Activated naive CD8-positive, alpha-beta T cell treated with anti-CD3 and anti-CD28 coated beads for 36 hours (primary cell): ENCODE results near the gene POLR3E. TPM values are rescaled to one million over a fixed set of nuclear protein-coding genes. Genes with fewer than 3 reads are reported as not detected.

ENCODE experiments used
- DNase-seq: peaks from one replicate; pipeline ENCODE4 v3.0.0; 2021
- H3K27ac Mint-ChIP-seq: one replicate; pipeline ENCODE4 v1.8.0; 2022; ENCODE audit warnings: mild to moderate bottlenecking, moderate library complexity, mixed read lengths
- H3K27me3 Mint-ChIP-seq: one replicate; pipeline ENCODE4 v1.8.0; 2022; ENCODE audit warnings: mild to moderate bottlenecking, mixed read lengths
- H3K36me3 Mint-ChIP-seq: one replicate; pipeline ENCODE4 v1.8.0; 2021; ENCODE audit warnings: mild to moderate bottlenecking, mixed read lengths
- H3K4me1 Mint-ChIP-seq: one replicate; pipeline ENCODE4 v1.8.0; 2021; ENCODE audit warnings: mixed read lengths
- H3K4me3 Mint-ChIP-seq: one replicate; pipeline ENCODE4 v1.8.0; 2022; ENCODE audit warnings: mild to moderate bottlenecking, moderate library complexity, mixed read lengths
- H3K9me3 Mint-ChIP-seq: one replicate; pipeline ENCODE4 v1.8.0; 2022; ENCODE audit warnings: mixed read lengths
- total RNA-seq, 2 experiments: library from RNA; stranded (reverse); gene quantifications; one replicate each; pipeline ENCODE4 v1.2.3, GENCODE V29; 2021

The POLR3E gene
- total RNA-seq, 2 experiments from 2014 or later: 94.3 to 95.8 TPM

GRCh38 chr16:22318690-22319358 lies 21.6 kb downstream of the POLR3E start:
- Mint-ChIP-seq H3K27me3 (no peaks in the 10 kb centered on the region), H3K4me1 (peaks cover 7% of the 10 kb centered on the region), H3K27ac (peak overlapping the region; percentile 42), H3K4me3 (no peak overlapping the region), H3K9me3 (no peaks in the 10 kb centered on the region), H3K36me3 (peaks cover 15% of the 10 kb centered on the region)
- DNase-seq: peak; percentile 60

GRCh38 chr16:22320572-22321339 lies 23.5 kb downstream of the POLR3E start:
- no peak for DNase-seq
- no peaks in the 10 kb centered on the region for H3K27me3 Mint-ChIP-seq
- peaks cover 15% of the 10 kb centered on the region for H3K36me3 Mint-ChIP-seq
- peak overlapping the region; percentile 52 for H3K27ac Mint-ChIP-seq
- no peaks in the 10 kb centered on the region for H3K9me3 Mint-ChIP-seq
- H3K4me3 Mint-ChIP-seq: no peak overlapping the region
- peaks cover 7% of the 10 kb centered on the region for H3K4me1 Mint-ChIP-seq

- no peaks in the 10 kb centered on the region for H3K9me3 Mint-ChIP-seq
- H3K27me3 Mint-ChIP-seq: no peaks in the 10 kb centered on the region
- H3K4me1 Mint-ChIP-seq: peaks cover 7% of the 10 kb centered on the region
- peaks cover 14% of the 10 kb centered on the region for H3K36me3 Mint-ChIP-seq
- DNase-seq: peak; percentile 63
- no peak overlapping the region for H3K4me3 Mint-ChIP-seq
- peak overlapping the region; percentile 52 for H3K27ac Mint-ChIP-seq
These were observed 24.3 kb downstream of the POLR3E start for GRCh38 chr16:22321340-22322001.

- Mint-ChIP-seq H3K27ac (no peak overlapping the region), H3K9me3 (no peaks in the 10 kb centered on the region), H3K4me1 (peaks cover 7% of the 10 kb centered on the region), H3K27me3 (no peaks in the 10 kb centered on the region), H3K4me3 (no peak overlapping the region), H3K36me3 (peaks cover 17% of the 10 kb centered on the region)
- no peak for DNase-seq
These were observed 24.8 kb downstream of the POLR3E start for GRCh38 chr16:22322021-22322471.

- H3K4me3 Mint-ChIP-seq: no peak overlapping the region
- H3K9me3 Mint-ChIP-seq: no peaks in the 10 kb centered on the region
- H3K27me3 Mint-ChIP-seq: no peaks in the 10 kb centered on the region
- H3K36me3 Mint-ChIP-seq: peaks cover 14% of the 10 kb centered on the region
- peaks cover 7% of the 10 kb centered on the region for H3K4me1 Mint-ChIP-seq
- no peak for DNase-seq
- H3K27ac Mint-ChIP-seq: no peak overlapping the region
These were observed 25.5 kb downstream of the POLR3E start for GRCh38 chr16:22322741-22323140.

- H3K27me3 Mint-ChIP-seq: no peaks in the 10 kb centered on the region
- peaks cover 19% of the 10 kb centered on the region for H3K36me3 Mint-ChIP-seq
- DNase-seq: no peak
- no peak overlapping the region for H3K27ac Mint-ChIP-seq
- peaks cover 7% of the 10 kb centered on the region for H3K4me1 Mint-ChIP-seq
- H3K9me3 Mint-ChIP-seq: no peaks in the 10 kb centered on the region
- H3K4me3 Mint-ChIP-seq: no peak overlapping the region
These were observed 26.2 kb downstream of the POLR3E start for GRCh38 chr16:22323173-22323958.

- Mint-ChIP-seq H3K4me1 (peaks cover 7% of the 10 kb centered on the region), H3K27me3 (no peaks in the 10 kb centered on the region), H3K4me3 (no peak overlapping the region), H3K27ac (no peak overlapping the region), H3K36me3 (peaks cover 20% of the 10 kb centered on the region), H3K9me3 (no peaks in the 10 kb centered on the region)
- no peak for DNase-seq
These were observed 27.0 kb downstream of the POLR3E start for GRCh38 chr16:22323959-22324786.

- no peak for DNase-seq
- Mint-ChIP-seq H3K27me3 (no peaks in the 10 kb centered on the region), H3K4me1 (peaks cover 7% of the 10 kb centered on the region), H3K9me3 (no peaks in the 10 kb centered on the region), H3K27ac (peak overlapping the region; percentile 65), H3K36me3 (peaks cover 24% of the 10 kb centered on the region), H3K4me3 (no peak overlapping the region)
These were observed 27.8 kb downstream of the POLR3E start for GRCh38 chr16:22324787-22325597.

GRCh38 chr16:22325598-22326368 lies 28.6 kb downstream of the POLR3E start:
- H3K4me1 Mint-ChIP-seq: peaks cover 4% of the 10 kb centered on the region
- H3K4me3 Mint-ChIP-seq: no peak overlapping the region
- no peaks in the 10 kb centered on the region for H3K27me3 Mint-ChIP-seq
- no peak for DNase-seq
- H3K36me3 Mint-ChIP-seq: peaks cover 26% of the 10 kb centered on the region
- no peaks in the 10 kb centered on the region for H3K9me3 Mint-ChIP-seq
- H3K27ac Mint-ChIP-seq: no peak overlapping the region

GRCh38 chr16:22326369-22326652 lies 29.1 kb downstream of the POLR3E start:
- Mint-ChIP-seq H3K4me1 (no peaks in the 10 kb centered on the region), H3K9me3 (no peaks in the 10 kb centered on the region), H3K27ac (no peak overlapping the region), H3K4me3 (no peak overlapping the region), H3K36me3 (peaks cover 23% of the 10 kb centered on the region), H3K27me3 (no peaks in the 10 kb centered on the region)
- no peak for DNase-seq

GRCh38 chr16:22326771-22327445 lies 29.7 kb downstream of the POLR3E start:
- H3K27me3 Mint-ChIP-seq: no peaks in the 10 kb centered on the region
- H3K36me3 Mint-ChIP-seq: peaks cover 29% of the 10 kb centered on the region
- DNase-seq: no peak
- H3K4me3 Mint-ChIP-seq: no peak overlapping the region
- H3K4me1 Mint-ChIP-seq: no peaks in the 10 kb centered on the region
- no peak overlapping the region for H3K27ac Mint-ChIP-seq
- H3K9me3 Mint-ChIP-seq: no peaks in the 10 kb centered on the region

GRCh38 chr16:22327446-22327775 lies 30.2 kb downstream of the POLR3E start:
- Mint-ChIP-seq H3K36me3 (peaks cover 34% of the 10 kb centered on the region), H3K27me3 (no peaks in the 10 kb centered on the region), H3K4me1 (no peaks in the 10 kb centered on the region), H3K27ac (no peak overlapping the region), H3K9me3 (no peaks in the 10 kb centered on the region), H3K4me3 (no peak overlapping the region)
- DNase-seq: no peak
